Epidermal melanocyte (primary cell): ENCODE data around the gene MIPOL1.
"Not testable (repeated sequence)": the region's sequence is repeated elsewhere in the genome, so short reads cannot be mapped to it uniquely, and the experiment has no call there.

Source experiments
- DNase-seq: peaks from one replicate; pipeline ENCODE4 v3.0.0; 2011; ENCODE audit warnings: low spot score; ENCODE audit not compliant: insufficient read length

The MIPOL1 gene

DNA sequence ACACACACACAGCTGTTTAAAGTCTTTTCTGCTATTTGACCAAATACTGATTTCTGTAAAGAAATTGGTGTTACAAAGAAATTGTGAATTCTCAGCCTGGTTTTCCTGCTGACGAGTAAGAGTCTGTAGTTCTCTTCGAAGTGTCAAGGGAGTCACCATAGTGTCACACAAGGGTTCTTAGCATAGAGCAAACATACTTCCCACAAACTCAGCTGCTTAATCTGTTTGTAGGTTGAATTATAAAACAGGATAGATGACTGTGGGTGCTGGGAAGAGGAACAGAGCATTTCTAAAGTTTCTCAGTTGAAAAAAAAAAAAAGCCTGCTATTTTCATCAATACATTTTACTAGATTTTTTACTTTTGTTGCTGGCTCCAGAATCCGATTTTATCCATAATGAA, 314.4 kb downstream of the MIPOL1 start:
- no peak for DNase-seq

DNA sequence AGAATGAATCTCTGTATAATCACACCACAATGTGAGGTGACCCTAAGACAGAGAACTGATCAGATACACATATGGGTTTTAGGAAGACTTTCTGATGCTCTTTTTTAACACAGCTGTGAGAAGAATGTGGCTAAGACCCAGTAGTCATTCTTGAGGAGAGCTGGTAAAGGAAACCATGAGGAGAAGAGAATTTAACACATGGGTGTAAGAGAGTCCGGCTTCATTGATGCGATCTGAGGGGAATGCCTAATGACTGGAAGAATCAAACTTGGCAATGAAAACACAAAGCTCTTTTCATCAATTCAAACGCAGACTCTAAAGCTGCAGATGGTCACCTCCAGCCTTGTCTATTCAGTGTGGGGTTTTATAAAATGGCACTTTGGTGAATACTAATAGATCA, 318.0 kb downstream of the MIPOL1 start:
- no peak for DNase-seq

DNA sequence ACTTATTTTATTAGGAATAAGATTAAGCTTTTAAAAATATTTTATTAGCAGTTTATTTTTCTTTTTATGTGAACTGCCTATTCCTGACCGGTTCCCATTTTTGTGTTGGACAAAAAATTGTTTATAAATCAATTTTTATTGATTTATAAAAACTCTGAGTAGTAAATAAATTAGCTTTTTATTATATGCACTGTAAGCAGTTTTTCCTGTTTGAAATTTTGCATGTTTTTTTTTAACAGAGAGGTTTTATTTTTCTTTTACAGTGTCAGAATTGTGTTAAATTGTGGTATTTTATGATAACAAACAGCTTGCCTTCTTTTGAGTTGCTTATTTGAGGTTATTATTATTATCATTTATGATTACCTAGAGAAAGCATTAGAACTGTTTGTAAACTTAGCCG, 329.3 kb downstream of the MIPOL1 start:
- DNase-seq = no peak

DNA sequence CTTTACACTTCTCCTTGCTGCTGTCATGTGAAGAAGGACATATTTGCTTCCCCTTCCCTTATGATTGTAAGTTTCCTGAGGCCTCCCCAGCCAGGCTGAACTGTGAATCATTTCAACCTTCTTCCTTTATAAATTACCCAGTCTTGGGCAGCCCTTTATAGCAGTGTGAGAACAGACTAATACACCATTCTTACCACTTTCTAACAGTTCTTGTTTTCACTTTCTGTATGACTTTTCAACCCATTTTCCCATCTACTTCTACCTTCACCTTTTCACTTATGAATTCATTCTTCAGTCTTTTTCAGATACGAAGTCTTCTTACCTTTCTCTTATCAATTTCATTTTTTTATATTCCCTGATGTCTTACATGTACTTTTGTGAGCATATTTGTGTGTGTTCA, 342.3 kb downstream of the MIPOL1 start:
- no peak for DNase-seq

DNA sequence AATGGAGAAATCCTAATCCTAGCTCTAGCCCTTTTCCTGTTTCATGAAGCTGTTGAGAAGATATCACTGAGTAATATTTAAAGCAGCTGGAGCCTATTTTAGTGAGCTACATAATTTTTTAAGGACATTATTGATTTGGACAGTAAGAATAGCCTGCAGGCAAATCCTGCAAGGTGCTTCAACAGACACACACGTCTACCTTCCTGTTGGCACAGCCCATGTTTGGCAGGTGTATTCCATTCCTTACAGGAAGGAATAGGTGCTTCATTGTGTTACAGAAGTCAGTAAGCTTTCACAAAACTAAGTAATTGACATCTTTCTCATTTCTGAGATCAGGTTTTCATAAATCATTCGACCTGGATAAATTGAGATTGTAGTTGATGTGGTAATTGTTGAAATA, 346.7 kb downstream of the MIPOL1 start:
- DNase-seq = no peak

DNA sequence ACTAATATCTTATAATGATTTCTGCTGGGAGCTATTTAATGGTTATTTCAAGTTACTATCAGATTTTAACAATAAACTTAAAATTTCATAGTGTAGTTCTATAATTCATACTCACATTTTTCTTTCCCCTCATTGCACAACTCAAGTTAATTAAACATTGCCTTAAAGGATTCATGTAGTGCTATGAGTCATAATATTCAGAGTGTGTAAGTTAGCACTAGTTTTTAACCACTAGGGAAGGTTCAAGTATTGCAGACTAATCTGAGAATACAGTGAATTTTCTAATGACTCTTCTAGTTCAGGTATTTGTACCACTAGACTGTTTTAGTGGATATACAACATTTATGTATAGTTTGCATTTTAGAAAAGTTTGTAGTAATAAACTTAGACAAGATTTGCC, 347.4 kb downstream of the MIPOL1 start:
- no peak for DNase-seq

DNA sequence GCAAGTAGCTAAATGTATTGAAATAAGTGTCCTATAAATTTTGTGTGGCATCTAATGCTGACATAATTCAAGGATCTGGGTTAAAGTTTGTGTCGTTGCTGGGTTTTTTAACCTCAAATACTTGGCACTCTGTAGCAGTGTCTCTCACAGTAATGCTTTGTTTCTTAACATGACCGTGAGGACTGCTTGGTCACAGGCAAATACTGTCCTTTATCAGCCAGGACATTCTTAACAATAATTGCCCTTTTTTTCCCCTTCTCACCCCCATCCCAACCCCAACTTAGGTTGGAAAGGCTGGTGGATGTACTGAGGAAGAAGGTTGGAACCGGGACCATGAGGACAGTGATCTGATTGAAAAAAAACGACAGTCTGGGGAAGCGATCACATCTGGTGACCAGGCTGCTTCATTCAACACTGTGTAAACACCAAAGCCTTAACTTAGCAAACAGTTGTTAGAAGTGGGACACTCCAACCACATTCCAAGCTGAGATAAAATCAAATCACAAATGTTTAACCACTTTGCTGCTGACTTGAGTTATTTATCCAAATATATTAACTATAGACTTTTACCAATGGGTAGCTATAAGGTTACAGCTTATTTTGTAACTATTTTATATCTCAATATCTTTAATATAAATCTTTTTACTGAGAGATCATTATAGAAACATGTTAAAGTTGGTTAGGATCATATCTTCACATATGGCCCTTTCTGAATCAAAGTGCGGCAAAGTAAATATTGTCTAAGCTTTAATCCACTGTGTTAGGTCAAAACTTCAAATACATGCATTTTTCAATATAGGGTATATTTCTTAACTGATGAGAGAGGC, 349.1 kb downstream of the MIPOL1 start:
- DNase-seq = no peak

DNA sequence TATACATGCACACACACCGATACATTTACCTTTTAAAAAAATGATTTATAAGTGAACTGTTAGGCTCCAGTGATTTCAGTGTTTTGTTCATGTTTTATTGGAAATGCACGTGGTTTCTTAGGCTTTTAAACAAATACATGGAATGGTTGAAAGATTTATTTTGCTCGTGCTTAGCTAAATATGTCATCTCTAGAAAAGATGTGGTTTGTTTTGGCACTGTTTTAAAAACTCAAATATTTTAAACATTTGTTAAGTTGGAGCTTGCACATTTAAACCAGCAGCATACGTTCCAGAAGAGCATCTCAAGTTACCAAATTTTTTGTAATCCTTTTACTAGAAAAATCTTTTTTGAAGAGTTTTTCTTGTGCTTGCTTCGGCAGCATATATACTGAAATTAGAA, 352.8 kb downstream of the MIPOL1 start:
- DNase-seq = no peak

DNA sequence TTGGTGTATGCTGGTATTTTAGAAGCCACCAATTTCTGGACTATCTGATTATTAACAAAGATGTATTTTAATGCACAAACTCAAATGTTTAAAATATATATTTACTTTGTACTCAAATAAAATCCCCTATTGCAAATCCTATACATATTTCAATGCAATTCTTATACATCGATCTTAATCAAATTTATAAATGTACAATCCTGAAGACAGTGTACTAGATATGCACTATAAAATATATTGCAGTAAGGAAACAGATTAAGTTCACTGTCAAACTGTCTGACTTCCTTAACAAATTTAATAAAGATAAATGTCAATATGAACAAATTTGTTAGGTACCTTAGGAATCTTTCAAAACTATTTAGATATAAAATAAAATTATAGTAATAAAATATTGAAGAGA, 353.4 kb downstream of the MIPOL1 start:
- no peak for DNase-seq

DNA sequence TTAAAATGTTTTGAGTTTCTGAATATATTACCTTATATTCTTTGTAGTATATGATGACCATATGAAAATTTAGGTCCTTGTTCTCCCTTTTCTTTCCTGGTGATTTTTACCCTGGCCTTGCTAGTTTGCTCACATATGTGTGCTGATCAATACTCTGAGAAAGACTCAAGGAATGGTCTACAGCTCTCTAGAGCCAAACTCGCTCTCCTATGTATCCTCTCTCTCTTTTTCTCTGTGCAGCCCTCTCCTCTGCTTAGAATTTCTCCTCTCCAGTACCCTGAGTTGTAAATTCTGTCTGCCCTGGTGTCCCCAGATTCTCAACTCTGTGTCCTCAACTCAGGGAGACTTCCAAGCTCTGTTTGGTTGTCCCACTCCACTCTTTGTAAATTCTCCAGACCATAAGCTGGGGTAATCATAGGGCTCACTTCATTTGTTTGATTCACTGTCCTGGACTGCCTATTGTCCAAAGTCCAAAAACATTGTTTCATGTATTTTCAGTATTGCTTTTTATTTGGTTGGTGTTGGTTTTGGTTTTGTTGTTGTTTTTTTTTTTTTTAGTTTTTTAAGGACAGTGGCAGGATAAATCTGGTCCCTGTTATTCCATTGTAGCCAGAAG, 356.3 kb downstream of the MIPOL1 start:
- DNase-seq = no peak

DNA sequence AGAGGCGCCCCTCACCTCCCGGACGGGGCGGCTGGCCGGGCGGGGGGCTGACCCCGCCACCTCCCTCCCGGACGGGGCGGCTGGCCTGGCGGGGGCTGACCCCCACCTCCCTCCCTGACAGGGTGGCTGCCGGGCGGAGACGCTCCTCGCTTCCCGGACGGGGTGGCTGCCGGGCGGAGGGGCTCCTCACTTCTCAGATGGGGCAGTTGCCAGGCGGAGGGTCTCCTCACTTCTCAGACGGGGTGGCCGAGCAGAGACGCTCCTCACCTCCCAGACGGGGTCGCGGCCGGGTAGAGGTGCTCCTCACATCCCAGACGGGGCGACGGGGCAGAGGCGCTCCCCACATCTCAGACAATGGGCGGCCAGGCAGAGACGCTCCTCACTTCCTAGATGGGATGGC, 357.9 kb downstream of the MIPOL1 start:
- DNase-seq = not testable (repeated sequence)

DNA sequence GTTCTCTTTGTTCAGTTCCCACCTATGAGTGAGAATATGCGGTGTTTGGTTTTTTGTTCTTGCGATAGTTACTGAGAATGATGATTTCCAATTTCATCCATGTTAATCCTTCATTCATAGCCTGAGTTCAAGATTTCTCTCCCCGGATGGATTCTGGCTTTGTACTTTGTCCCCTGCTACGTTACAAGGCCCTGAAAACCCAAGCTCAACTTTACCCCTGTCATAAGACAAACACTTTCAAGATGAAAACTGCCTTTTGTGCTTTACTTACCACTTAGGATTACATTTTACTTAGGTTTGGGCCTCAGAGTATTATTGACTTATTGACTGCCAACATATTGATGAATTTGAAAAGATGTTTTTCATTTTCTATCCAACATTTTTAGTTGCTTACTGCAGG, 361.0 kb downstream of the MIPOL1 start:
- no peak for DNase-seq

DNA sequence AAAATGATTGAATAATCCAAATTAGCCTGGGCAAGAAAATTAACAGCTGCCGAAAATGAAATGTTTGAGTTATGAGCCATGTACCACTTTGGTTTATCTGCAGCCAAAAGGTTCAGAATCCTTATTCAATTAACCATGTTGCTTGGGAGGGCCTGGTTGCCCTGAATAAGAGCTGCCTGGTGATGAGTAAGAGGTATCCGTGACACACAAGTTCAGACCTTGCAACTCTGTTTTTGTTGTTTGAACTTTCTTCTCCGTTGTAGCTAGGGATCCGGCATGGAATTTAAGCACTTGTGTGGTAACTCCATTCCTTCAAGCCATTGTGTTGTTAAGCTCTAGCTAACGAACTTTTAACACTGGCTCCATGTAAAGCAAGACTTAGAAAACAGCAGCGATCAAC, 361.6 kb downstream of the MIPOL1 start:
- no peak for DNase-seq

DNA sequence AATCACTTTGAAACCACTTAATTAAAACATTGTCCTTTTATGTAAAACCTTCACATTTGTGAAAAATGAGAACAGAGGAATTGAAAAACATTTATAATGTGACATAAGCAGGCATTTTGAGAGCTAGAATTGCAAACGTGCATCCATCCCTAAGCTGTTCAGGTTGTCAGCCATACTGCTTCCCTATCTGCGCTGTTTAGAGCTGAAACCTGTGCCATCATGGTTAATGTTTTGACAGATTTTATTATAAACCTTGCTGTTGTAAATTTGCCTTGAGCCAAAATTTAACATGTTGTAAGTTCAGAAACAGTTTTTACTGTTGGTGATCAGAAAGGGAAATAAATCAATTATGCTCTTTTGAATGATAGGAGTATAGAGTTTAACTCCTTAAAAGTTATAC, 365.5 kb downstream of the MIPOL1 start:
- DNase-seq = no peak

DNA sequence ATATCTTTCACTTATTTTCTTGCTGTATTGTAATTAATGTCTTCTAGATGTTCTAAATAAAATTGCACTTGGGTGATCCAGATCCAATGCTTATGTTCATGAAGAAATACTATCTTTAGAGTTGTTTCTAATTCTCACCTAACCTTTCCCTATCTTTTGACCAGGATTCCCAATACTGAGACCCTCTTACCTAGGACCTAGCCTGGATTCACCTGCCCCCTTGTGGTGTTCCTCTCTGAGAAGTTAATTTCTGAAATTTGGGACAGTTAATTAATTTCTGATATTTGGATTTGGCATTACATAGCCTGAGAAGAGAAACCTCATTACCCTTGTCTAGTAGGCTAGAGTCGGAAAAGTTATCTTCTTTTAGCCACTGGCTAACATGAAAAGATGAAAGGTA, 367.8 kb downstream of the MIPOL1 start:
- DNase-seq = no peak

DNA sequence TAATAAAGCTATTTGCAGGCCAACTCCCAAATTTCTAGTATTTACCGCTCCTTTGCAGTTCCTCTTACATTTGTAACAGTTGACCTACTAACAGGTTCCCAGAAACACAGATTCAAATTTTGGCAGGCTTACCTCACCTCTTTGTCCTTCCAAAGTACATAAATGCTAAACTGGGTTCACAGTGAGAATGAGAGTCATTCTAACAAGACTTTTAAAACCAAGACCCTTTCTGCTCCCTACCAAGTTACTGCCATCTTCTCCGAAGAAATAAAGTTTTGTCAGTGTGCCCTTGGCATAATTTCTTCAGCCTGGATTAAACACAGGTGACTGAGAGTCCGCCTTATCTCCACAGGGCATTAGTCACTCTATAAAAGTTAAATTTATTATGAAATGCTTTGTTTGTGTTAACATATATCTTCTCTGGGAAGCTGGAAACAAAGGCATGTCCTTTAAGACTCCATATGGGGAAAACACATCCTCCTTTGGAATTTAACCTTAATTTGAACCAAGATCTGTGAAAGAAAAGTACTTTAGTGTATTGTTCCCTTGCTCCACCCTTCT, 369.2 kb downstream of the MIPOL1 start:
- DNase-seq = no peak

DNA sequence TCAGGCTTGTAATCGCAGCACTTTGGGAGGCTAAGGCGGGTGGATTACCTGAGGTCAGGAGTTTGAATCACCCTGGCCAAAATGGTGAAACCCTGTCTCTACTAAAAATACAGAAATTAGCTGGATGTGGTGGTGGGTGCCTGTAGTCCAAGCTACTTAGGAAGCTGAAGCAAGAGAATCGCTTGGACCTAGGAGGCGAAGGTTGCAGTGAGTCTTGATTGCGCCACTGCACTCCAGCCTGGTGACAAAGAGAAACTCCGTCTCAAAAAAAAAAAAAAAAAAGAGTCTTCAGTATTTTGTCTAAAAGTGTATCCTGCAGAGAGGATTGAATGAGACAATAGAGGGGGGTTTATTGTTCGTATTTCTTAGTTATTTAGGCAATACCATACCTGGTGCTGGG, 372.0 kb downstream of the MIPOL1 start:
- DNase-seq = no peak

DNA sequence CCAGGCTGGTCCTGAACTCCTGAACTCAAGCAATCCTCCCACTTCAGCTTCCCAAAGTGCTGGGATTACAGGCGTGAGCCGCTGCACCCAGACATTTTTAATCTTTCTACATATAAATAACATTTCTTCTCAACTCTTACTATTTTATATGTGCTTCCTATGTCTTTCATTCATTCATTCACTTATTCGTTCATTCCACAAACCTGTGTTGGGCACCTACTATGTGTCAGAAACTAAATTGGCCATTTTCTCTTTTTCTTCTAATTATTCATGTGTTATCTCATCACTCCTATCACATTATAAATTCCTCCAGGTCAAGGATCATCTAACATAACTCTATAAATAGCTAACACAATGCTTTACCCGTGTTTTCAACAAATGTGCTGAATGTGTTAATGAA, 373.7 kb downstream of the MIPOL1 start:
- DNase-seq = no peak

DNA sequence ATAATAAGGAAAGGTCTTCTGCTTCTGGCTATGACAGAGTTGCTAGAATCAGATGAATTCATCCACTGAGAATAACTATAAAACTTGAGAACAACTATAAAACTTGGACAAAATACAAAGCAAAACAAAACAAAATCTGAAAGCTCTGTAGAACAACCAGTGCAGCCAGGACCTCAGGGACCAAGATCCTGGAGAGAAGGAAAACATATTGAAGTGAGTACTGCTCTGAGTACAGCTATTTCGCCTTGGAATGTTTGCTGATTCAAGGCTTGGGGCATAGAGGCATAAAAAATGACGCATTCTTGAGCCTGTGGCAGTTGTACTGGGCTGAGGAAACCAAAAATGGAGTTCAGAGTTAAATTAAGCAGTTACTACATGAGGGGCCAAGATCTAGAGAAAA, 375.6 kb downstream of the MIPOL1 start:
- no peak for DNase-seq

DNA sequence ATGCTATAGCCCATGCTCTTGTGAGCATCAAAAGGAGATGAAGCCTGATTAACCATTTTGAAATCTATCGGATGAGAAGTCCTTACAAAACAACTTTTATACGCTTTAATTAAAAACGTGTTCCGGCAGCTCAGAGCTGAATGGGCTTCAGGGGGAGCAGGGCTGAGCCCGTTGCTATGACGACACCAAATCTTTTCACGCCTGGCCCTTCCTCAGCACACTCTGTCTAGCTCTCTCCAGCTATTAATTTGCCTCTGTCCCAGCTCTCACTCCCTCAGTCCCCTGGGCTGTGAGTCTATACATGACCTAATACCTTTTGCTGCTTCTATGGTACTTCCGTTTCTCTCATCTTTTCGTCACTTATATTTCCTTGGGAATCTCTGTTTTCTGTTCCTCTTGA, 381.5 kb downstream of the MIPOL1 start:
- no peak for DNase-seq

DNA sequence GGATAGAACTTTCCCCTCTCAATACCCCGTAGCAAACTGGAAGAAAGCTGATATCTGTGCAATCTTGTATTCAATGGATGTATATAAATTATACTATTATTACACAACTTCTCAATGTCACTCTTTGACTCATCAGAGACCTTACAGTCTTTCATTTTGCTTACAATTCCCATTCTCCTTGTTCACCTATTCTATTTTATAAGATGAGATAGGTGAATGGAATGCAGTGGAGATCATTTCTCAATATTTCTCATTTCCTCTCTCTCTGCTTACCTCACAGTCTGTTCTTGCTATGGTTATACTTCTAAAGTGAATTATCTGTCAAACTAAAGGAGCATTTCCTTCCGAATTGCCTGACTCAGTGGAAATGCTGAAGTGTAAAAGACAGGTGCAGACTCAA, 382.4 kb downstream of the MIPOL1 start:
- DNase-seq = no peak

DNA sequence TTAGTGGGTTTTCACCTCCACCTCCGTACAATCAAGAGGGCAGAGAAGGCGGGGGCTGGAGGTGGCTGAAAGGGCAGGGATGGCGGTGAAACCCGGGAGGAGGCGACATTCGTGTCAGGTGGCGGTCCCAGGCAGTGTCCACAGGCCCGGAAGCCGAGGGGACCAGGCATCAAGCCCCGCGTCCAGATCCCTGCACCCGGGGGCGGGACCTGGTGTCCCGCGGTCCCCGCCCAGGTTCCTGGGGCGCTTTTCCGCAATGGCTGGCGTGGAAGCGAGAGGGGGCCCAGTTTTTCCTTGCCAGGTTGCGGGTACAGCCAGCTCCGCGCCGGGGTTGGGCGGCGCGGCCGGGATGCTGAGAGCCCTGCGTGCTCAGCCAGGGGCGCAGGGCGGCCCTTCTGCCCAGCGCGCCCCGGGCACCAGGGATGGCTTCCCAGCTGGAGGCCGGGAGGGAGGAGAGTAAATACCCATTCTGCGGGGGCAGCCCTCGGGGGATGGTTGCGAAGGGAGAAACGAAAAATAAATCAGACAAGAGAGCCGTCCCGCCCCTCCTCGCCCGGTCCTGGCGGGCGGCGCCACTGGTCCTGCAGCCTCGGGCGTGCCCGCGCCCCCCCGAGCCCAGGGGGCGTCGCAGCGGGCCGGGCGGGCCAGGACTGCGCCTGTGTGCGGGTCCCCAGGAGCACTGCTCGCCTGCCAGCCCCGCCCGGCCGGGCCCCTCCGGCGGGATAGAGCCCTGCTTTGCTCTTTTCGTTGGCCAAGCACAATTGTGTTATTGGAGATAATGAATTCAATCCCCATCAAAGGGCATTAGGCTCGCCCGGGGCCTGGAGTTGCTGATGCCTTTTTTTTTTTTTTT, 385.8 kb downstream of the MIPOL1 start:
- DNase-seq = no peak
